ENCODE results near the gene EIF4E1B.

Gene EIF4E1B

GRCh38 chr5:176664479-176664878 is 34.0 kb downstream of the EIF4E1B start:
- no CpG with 5 or more reads among the region's 6 CpGs for WGBS (ENCODE audit: insufficient coverage, insufficient read length)
- DNase-seq (ENCODE audit: low read depth, low spot score): no peak
- Histone ChIP-seq H3K36me3 (ENCODE audit: control insufficient read depth, insufficient read depth, low read length) (no peaks in the 10 kb centered on the region), H3K27ac (ENCODE audit: low read length) (no peak overlapping the region), H3K4me3 (ENCODE audit: low read length) (no peak overlapping the region), H3K27me3 (ENCODE audit: control insufficient read depth, insufficient read depth, low read length) (no peaks in the 10 kb centered on the region), H3K9me3 (ENCODE audit: control insufficient read depth, insufficient read depth, low read length) (no peaks in the 10 kb centered on the region), H3K4me1 (ENCODE audit: control insufficient read depth, insufficient read depth, low read length) (peaks cover 5% of the 10 kb centered on the region)

- no CpG with 5 or more reads among the region's 19 CpGs for WGBS (ENCODE audit: insufficient coverage, insufficient read length)
- Histone ChIP-seq H3K27me3 (ENCODE audit: control insufficient read depth, insufficient read depth, low read length) (no peaks in the 10 kb centered on the region), H3K4me1 (ENCODE audit: control insufficient read depth, insufficient read depth, low read length) (peaks cover 5% of the 10 kb centered on the region), H3K9me3 (ENCODE audit: control insufficient read depth, insufficient read depth, low read length) (no peaks in the 10 kb centered on the region), H3K27ac (ENCODE audit: low read length) (no peak overlapping the region), H3K4me3 (ENCODE audit: low read length) (no peak overlapping the region), H3K36me3 (ENCODE audit: control insufficient read depth, insufficient read depth, low read length) (no peaks in the 10 kb centered on the region)
- DNase-seq (ENCODE audit: low read depth, low spot score): no peak
Measured at GRCh38 chr5:176664886-176665285, 34.4 kb downstream of the EIF4E1B start.

DNA sequence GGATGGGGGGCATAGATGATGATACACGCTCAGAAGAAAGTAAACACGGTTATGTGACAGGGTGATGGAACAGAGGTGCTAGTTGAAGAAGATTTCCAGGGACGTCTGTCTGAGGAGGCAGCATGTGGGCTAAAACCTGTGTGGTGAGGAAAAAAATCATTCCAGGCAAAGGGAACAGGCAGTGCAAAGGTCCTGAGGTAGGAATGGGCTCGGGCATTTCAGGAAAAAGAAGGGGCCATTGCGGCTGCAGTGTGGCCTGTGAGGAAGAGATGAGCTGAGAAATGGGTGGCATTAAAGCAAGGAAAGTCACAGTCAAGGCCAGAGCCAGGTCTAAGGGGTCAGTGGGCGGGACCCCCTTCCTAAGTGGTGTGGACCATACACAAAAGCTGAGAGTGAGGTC is 35.0 kb downstream of the EIF4E1B start:
- Histone ChIP-seq H3K36me3 (ENCODE audit: control insufficient read depth, insufficient read depth, low read length) (no peaks in the 10 kb centered on the region), H3K27me3 (ENCODE audit: control insufficient read depth, insufficient read depth, low read length) (no peaks in the 10 kb centered on the region), H3K4me1 (ENCODE audit: control insufficient read depth, insufficient read depth, low read length) (peaks cover 5% of the 10 kb centered on the region), H3K9me3 (ENCODE audit: control insufficient read depth, insufficient read depth, low read length) (no peaks in the 10 kb centered on the region), H3K27ac (ENCODE audit: low read length) (no peak overlapping the region), H3K4me3 (ENCODE audit: low read length) (no peak overlapping the region)
- no CpG with 5 or more reads among the region's 6 CpGs for WGBS (ENCODE audit: insufficient coverage, insufficient read length)
- no peak for DNase-seq (ENCODE audit: low read depth, low spot score)

GRCh38 chr5:176667637-176668036 is 37.2 kb downstream of the EIF4E1B start:
- H3K4me3 ChIP-seq (ENCODE audit: low read length): no peak overlapping the region
- no peaks in the 10 kb centered on the region for H3K27me3 ChIP-seq (ENCODE audit: control insufficient read depth, insufficient read depth, low read length)
- DNase-seq (ENCODE audit: low read depth, low spot score): no peak
- no peaks in the 10 kb centered on the region for H3K36me3 ChIP-seq (ENCODE audit: control insufficient read depth, insufficient read depth, low read length)
- no CpG with 5 or more reads among the region's 7 CpGs for WGBS (ENCODE audit: insufficient coverage, insufficient read length)
- H3K27ac ChIP-seq (ENCODE audit: low read length): no peak overlapping the region
- peaks cover 2% of the 10 kb centered on the region; the same call in 1 of the 2 replicates for H3K4me1 ChIP-seq (ENCODE audit: control insufficient read depth, insufficient read depth, low read length)
- no peaks in the 10 kb centered on the region for H3K9me3 ChIP-seq (ENCODE audit: control insufficient read depth, insufficient read depth, low read length)

- Histone ChIP-seq H3K27me3 (ENCODE audit: control insufficient read depth, insufficient read depth, low read length) (no peaks in the 10 kb centered on the region), H3K4me3 (ENCODE audit: low read length) (no peak overlapping the region), H3K36me3 (ENCODE audit: control insufficient read depth, insufficient read depth, low read length) (no peaks in the 10 kb centered on the region), H3K9me3 (ENCODE audit: control insufficient read depth, insufficient read depth, low read length) (no peaks in the 10 kb centered on the region), H3K4me1 (ENCODE audit: control insufficient read depth, insufficient read depth, low read length) (no peaks in the 10 kb centered on the region), H3K27ac (ENCODE audit: low read length) (no peak overlapping the region)
- DNase-seq (ENCODE audit: low read depth, low spot score): no peak
- WGBS (ENCODE audit: insufficient coverage, insufficient read length): no CpG with 5 or more reads among the region's 8 CpGs
Measured at GRCh38 chr5:176670449-176670848, 40.0 kb downstream of the EIF4E1B start.

DNA sequence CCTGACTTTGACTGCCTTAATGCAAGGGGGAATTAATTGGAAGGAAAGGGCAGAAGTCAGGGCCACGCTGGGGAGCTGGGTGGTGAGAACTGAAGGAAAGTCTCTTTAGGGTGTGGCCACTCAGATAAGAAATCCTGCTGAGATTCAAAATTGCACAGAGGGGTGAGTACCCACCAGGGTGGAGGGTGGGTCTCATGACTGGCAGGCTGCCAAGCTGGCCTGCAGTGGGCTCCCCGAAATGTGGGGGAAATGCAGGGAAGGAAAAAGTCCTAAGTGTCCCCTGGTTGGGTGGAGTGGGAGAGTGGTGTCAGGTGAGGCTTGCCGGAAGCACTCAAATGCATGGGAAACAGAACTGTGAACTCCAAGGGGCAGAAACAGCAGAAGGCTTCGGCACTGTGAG is 40.9 kb downstream of the EIF4E1B start:
- H3K36me3 ChIP-seq (ENCODE audit: control insufficient read depth, insufficient read depth, low read length): no peaks in the 10 kb centered on the region
- no peaks in the 10 kb centered on the region; the same call in 1 of the 2 replicates for H3K4me1 ChIP-seq (ENCODE audit: control insufficient read depth, insufficient read depth, low read length)
- no peak overlapping the region for H3K4me3 ChIP-seq (ENCODE audit: low read length)
- no peak overlapping the region for H3K27ac ChIP-seq (ENCODE audit: low read length)
- H3K27me3 ChIP-seq (ENCODE audit: control insufficient read depth, insufficient read depth, low read length): no peaks in the 10 kb centered on the region
- WGBS (ENCODE audit: insufficient coverage, insufficient read length): no CpG with 5 or more reads among the region's 4 CpGs
- DNase-seq (ENCODE audit: low read depth, low spot score): no peak
- H3K9me3 ChIP-seq (ENCODE audit: control insufficient read depth, insufficient read depth, low read length): no peaks in the 10 kb centered on the region

DNA sequence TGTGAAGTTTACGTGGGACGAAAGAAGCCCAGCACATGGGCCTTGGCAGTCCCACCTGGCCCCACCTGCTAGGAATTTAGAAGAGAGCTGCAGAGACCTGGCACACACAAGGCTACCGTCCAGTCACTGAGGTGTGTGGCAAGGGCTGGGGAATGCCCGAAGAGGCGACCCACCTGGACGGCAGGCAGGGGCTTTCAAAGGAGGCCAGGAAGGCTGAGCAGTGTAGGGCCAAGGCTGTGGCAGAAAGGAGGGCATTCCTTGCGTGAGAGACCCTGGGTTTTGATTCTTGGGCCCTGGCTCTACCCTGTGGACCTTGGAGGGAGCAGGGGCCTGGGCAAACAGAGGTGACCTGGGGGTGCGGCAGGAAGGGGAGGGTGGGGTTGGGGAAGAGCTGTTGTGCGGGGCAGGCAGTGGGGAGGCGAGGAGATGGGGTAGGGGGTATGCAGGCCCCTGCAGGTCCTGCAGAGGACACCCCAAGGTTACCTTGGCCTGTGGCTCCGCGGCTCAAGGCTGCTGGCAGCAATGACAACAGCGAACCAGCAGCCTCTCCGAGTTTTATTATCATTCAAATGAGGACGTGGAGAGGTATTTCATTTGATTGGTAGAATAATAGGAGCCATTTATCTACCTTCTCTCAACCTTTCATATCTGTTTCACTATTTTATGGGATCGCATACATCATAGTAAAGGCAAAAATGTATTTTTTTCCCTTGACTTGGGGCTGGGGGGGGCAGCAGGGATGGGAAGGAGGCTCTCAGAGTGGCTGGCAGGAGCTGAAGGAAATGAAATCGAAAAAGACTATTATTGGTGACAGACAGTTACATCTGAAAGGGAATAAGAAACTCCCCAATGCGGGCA is 41.6 kb downstream of the EIF4E1B start:
- no peaks in the 10 kb centered on the region for H3K9me3 ChIP-seq (ENCODE audit: control insufficient read depth, insufficient read depth, low read length)
- H3K4me3 ChIP-seq (ENCODE audit: low read length): no peak overlapping the region
- no peaks in the 10 kb centered on the region for H3K27me3 ChIP-seq (ENCODE audit: control insufficient read depth, insufficient read depth, low read length)
- no CpG with 5 or more reads among the region's 18 CpGs for WGBS (ENCODE audit: insufficient coverage, insufficient read length)
- no peak overlapping the region for H3K27ac ChIP-seq (ENCODE audit: low read length)
- H3K36me3 ChIP-seq (ENCODE audit: control insufficient read depth, insufficient read depth, low read length): no peaks in the 10 kb centered on the region
- no peak for DNase-seq (ENCODE audit: low read depth, low spot score)
- H3K4me1 ChIP-seq (ENCODE audit: control insufficient read depth, insufficient read depth, low read length): no peaks in the 10 kb centered on the region; the same call in 1 of the 2 replicates

DNA sequence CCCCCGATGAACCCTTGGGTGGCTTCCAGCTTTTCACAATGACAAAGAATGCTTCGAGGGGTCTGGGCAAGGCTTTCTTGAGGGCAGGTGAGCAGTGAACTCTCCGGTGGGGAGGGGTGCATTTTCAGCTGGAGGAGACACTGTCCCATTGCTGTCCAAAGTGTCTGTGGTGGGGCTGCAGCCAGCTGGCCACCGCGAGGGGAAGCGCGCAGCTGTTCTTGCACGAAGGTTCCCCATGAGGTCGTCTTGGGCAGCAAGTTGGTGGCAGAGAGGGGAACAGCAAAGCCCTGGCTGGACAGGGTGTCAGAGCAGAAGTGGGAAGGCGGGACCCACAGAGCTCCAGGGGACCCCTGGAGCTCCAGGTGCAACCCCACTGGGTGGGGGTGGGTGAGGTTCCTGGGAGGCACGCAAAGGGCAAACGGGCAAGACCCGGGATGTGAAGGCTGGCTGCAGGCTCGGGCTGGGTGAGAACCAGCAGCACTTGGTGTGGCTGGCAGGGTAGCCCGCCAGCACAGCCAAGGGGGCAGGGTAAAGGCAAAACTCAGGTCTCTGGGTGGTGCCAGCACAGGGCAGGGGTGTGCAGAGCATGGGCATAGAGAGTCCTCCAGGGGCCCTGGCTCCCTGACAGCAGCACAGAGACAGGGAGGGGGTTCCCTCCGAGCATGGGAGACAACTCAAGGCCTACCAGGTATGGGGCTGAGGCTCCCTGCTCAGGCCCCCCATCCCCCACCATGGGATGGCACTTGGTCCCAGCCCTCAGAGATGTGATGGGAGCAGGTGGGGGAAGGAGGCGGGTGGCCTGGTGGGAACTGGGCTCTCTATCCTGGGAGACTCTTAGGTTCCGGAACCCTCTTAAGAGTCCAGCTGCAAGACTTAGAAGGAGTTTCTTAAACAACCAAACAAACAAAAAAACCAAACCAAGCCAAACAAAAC is 43.4 kb downstream of the EIF4E1B start:
- no peak for DNase-seq (ENCODE audit: low read depth, low spot score)
- Histone ChIP-seq H3K36me3 (ENCODE audit: control insufficient read depth, insufficient read depth, low read length) (no peaks in the 10 kb centered on the region), H3K4me3 (ENCODE audit: low read length) (no peak overlapping the region), H3K4me1 (ENCODE audit: control insufficient read depth, insufficient read depth, low read length) (no peaks in the 10 kb centered on the region; the same call in 1 of the 2 replicates), H3K9me3 (ENCODE audit: control insufficient read depth, insufficient read depth, low read length) (no peaks in the 10 kb centered on the region), H3K27ac (ENCODE audit: low read length) (no peak overlapping the region), H3K27me3 (ENCODE audit: control insufficient read depth, insufficient read depth, low read length) (no peaks in the 10 kb centered on the region)
- WGBS (ENCODE audit: insufficient coverage, insufficient read length): no CpG with 5 or more reads among the region's 18 CpGs

DNA sequence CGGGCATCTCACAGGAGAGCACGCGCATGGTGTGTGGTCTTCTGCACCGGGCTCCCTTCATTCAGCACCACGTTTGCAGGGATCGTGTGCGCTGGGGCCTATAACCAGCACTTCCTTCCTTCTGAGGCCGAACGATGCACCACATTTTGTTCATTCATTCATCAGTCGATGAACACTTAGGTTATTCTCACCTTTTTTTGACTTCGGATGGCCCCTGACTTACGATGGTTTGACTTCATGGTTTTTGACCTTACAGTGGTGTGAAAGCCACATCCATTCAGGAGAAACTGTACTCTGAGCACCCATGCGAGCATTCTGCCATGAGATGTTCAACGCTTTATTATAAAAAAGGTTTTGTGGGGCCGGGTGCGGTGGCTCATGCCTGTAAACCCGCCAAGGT is 44.3 kb downstream of the EIF4E1B start:
- DNase-seq (ENCODE audit: low read depth, low spot score): no peak
- H3K9me3 ChIP-seq (ENCODE audit: control insufficient read depth, insufficient read depth, low read length): no peaks in the 10 kb centered on the region
- no peak overlapping the region for H3K27ac ChIP-seq (ENCODE audit: low read length)
- H3K4me1 ChIP-seq (ENCODE audit: control insufficient read depth, insufficient read depth, low read length): no peaks in the 10 kb centered on the region; the same call in 1 of the 2 replicates
- no peak overlapping the region for H3K4me3 ChIP-seq (ENCODE audit: low read length)
- no CpG with 5 or more reads among the region's 17 CpGs for WGBS (ENCODE audit: insufficient coverage, insufficient read length)
- peaks cover 4% of the 10 kb centered on the region; the same call in 1 of the 2 replicates for H3K27me3 ChIP-seq (ENCODE audit: control insufficient read depth, insufficient read depth, low read length)
- no peaks in the 10 kb centered on the region for H3K36me3 ChIP-seq (ENCODE audit: control insufficient read depth, insufficient read depth, low read length)

GRCh38 chr5:176675676-176676360 is 45.3 kb downstream of the EIF4E1B start:
- DNase-seq (ENCODE audit: low read depth, low spot score): no peak
- peaks cover 4% of the 10 kb centered on the region; the same call in 1 of the 2 replicates for H3K27me3 ChIP-seq (ENCODE audit: control insufficient read depth, insufficient read depth, low read length)
- WGBS (ENCODE audit: insufficient coverage, insufficient read length): no CpG with 5 or more reads among the region's 19 CpGs
- no peaks in the 10 kb centered on the region for H3K36me3 ChIP-seq (ENCODE audit: control insufficient read depth, insufficient read depth, low read length)
- H3K4me3 ChIP-seq (ENCODE audit: low read length): no peak overlapping the region
- H3K27ac ChIP-seq (ENCODE audit: low read length): no peak overlapping the region
- no peaks in the 10 kb centered on the region for H3K9me3 ChIP-seq (ENCODE audit: control insufficient read depth, insufficient read depth, low read length)
- no peaks in the 10 kb centered on the region; the same call in 1 of the 2 replicates for H3K4me1 ChIP-seq (ENCODE audit: control insufficient read depth, insufficient read depth, low read length)
